ENCODE measurements around the gene MAP2K5.
A peak's percentile ranks its signal among the peaks of the same experiment; 100 is the strongest.

MAP2K5 gene

GRCh38 chr15:67544475-67544874, 2.0 kb downstream of the MAP2K5 start:
- Mint-ChIP-seq H3K27me3 (ENCODE audit: low read depth) (peaks cover 3% of the 10 kb centered on the region), H3K4me3 (peak overlapping the region; percentile 70 to 100 (median 98)), H3K9me3 (no peaks in the 10 kb centered on the region), H3K27ac (peak overlapping the region in 2 of 3 experiments; percentile 26), H3K4me1 (peaks cover 42% of the 10 kb centered on the region), H3K36me3 (ENCODE audit: low read depth) (peaks cover 14% of the 10 kb centered on the region)
- no peak for TF ChIP-seq CTCF (IDR thresholded peaks at IDR 0.05; ENCODE audit: unreplicated experiment in 3 of 3)

- no peak for TF ChIP-seq CTCF (IDR thresholded peaks at IDR 0.05; ENCODE audit: unreplicated experiment in 3 of 3)
- Mint-ChIP-seq H3K27me3 (ENCODE audit: low read depth) (peaks cover 3% of the 10 kb centered on the region), H3K36me3 (ENCODE audit: low read depth) (peaks cover 19% of the 10 kb centered on the region), H3K9me3 (no peaks in the 10 kb centered on the region), H3K4me1 (peaks cover 52% of the 10 kb centered on the region), H3K27ac (no peak overlapping the region), H3K4me3 (peak overlapping the region in 2 of 3 experiments; percentile 23 to 71)
Measured at GRCh38 chr15:67545864-67546263, 3.4 kb downstream of the MAP2K5 start.

GRCh38 chr15:67547064-67547463, 4.6 kb downstream of the MAP2K5 start:
- Mint-ChIP-seq H3K9me3 (no peaks in the 10 kb centered on the region), H3K36me3 (ENCODE audit: low read depth) (peaks cover 19% of the 10 kb centered on the region), H3K27me3 (ENCODE audit: low read depth) (peaks cover 3% of the 10 kb centered on the region), H3K4me1 (peaks cover 46% of the 10 kb centered on the region), H3K27ac (no peak overlapping the region), H3K4me3 (peak overlapping the region in 2 of 3 experiments; percentile 11 to 72)
- TF ChIP-seq CTCF (IDR thresholded peaks at IDR 0.05; ENCODE audit: unreplicated experiment in 3 of 3), result no peak

GRCh38 chr15:67547836-67548235, 5.3 kb downstream of the MAP2K5 start:
- Mint-ChIP-seq H3K4me3 (no peak overlapping the region), H3K36me3 (ENCODE audit: low read depth) (peaks cover 19% of the 10 kb centered on the region), H3K9me3 (no peaks in the 10 kb centered on the region), H3K4me1 (peaks cover 45% of the 10 kb centered on the region), H3K27ac (peak overlapping the region in 1 of 3 experiments; percentile 55), H3K27me3 (ENCODE audit: low read depth) (peaks cover 3% of the 10 kb centered on the region)
- TF ChIP-seq CTCF (IDR thresholded peaks at IDR 0.05; ENCODE audit: unreplicated experiment in 3 of 3), result no peak

DNA sequence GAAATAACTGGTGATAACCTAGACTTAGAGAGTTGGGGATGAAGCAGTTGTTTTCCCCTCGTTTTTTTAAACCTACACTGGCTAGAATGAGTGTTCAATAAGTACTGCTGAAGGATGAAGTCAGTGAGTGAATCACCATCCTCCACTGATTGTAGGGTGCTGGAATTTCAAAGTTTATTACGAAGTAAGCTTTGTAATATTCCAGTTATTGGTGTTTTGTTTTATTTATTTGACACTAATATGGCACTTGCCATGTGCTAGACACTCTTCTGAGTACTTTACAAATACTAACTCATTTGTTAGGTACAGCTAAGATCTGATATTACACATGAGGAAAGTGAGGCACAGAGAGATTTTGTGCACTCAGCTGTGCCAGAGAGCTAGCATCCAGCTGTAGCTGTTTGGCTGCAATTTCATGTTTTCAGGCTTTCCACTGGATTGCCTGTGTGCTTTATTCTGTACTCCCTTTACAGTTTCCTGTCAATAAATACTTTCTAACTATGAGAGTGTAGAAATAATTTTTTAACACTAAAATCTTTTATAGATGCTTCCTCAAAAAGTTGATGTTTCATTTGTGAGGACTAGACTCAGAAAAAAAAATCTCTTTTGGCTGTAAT, 5.8 kb downstream of the MAP2K5 start:
- Mint-ChIP-seq H3K9me3 (no peaks in the 10 kb centered on the region), H3K27me3 (ENCODE audit: low read depth) (no peaks in the 10 kb centered on the region), H3K4me1 (peaks cover 44% of the 10 kb centered on the region), H3K27ac (peak overlapping the region in 1 of 3 experiments; percentile 55), H3K4me3 (no peak overlapping the region), H3K36me3 (ENCODE audit: low read depth) (peaks cover 23% of the 10 kb centered on the region)
- no peak for TF ChIP-seq CTCF (IDR thresholded peaks at IDR 0.05; ENCODE audit: unreplicated experiment in 3 of 3)
